ENCODE results near the gene DOC2A.
"Not testable (repeated sequence)": the region's sequence is repeated elsewhere in the genome, so short reads cannot be mapped to it uniquely, and the experiment has no call there.

Gene DOC2A

GRCh38 chr16:30027588-30028437 is 17.0 kb upstream of the DOC2A start:
- DNase-seq (ENCODE audit: low read depth): no peak

DNA sequence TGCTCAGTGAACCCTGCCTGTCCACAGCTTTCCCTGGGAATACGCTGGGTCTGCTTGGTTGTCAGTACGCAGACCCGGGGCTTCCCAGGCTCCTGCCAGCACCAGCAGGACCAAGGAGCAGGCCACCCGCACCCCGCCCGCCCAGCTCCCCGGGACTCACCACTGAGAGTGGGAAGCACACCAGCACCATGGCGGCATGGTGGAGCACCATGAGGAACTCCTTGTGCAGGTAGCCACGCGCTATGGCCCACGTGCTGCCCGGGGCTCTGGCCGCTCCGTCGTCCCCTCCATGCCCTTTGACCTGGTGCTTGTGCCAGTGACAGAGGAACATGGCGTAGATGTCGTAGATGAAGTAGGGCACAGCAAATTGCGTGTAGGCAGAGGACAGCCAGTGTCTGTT is 15.6 kb upstream of the DOC2A start:
- no peak for DNase-seq (ENCODE audit: low read depth)

GRCh38 chr16:30025574-30025973 is 14.7 kb upstream of the DOC2A start:
- no peak for DNase-seq (ENCODE audit: low read depth)

DNA sequence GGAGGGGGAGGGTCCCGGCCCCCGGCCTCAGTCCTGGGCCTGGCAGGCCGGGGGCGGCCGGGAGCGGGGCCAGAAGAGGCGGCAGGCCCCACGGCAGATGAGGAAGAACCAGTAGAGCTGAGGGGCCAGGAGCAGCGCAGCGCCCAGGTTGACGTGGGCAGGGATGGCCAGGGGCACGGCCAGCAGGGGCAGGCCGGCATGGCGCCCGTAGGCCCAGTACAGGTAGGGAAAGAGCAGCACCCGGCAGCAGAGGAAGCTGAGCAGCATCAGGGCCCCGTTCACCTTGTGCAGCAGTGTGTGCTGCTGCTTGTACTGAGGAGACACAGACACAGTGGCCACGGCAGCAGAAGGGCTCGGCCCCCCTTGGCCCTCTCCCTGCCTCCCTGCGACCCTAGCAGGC is 14.3 kb upstream of the DOC2A start:
- no peak for DNase-seq (ENCODE audit: low read depth)

- no peak for DNase-seq (ENCODE audit: low read depth)
These were observed 13.6 kb upstream of the DOC2A start for GRCh38 chr16:30024451-30024850.

DNA sequence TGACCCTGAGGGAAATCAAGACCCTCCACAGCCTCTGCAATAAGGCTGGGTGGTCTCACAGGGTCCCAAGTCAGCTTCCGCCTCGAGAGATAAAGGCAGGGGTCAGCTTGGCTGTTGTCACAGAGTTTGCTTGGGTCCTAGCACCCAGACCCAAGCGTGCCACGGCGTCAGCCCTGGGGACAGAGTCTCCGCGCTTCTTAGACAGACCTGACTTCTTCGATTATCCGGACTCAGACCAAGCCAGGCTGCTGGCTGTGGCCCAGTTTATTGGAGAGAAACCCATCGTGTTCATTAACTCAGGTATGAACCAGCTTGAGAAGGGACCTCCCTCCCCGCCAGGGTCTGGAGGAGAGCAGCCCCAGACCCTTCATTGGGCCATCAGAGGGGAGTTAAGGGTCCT is 12.8 kb upstream of the DOC2A start:
- DNase-seq (ENCODE audit: low read depth): no peak

DNA sequence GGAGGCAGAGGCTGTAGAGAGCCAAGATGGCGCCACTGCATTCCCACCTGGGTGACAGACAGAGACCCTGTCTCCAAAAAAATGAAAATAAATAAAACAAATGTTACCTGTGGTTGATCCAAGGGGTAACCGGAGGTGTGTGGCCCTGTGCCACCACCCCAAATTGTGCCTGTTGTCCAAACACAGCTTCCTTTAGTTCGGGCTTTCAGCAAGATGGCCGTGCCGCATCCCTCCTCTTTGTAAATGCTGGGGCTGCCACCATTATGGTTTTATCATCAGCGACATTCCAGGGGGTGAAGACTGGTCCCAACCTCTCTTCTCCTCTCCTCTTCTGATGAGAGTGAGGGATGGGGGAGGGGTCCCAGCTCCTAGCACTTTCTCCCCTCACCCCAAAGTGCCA is 12.1 kb upstream of the DOC2A start, which contains the start of gene C16orf92:
Gene C16orf92 (plus strand): TSS at position 312 of the 400 bp plus-strand sequence. CDS start 143 bp downstream, outside the sequence.
- no peak for DNase-seq (ENCODE audit: low read depth)

DNA sequence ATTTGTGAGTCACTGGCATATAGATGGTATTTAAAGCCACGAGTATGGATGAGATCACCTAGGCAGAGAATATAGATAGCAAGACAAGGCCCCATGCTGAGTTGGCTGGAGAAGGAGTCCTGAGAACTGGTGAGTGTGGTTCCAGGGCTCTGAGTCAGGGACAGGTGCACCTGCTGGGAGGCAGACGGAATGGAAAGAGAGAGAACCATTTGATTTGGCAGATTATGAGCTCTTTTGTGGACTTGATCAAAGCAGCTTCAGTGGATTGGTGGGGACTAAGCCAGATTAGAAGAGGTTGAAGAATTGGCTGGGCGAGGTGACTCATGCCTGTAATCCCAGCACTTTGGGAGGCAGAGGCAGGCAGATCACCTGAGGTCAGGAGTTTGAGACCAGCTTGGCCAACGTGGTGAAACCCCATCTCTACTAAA is 7.9 kb upstream of the DOC2A start:
- no peak for DNase-seq (ENCODE audit: low read depth)

DNA sequence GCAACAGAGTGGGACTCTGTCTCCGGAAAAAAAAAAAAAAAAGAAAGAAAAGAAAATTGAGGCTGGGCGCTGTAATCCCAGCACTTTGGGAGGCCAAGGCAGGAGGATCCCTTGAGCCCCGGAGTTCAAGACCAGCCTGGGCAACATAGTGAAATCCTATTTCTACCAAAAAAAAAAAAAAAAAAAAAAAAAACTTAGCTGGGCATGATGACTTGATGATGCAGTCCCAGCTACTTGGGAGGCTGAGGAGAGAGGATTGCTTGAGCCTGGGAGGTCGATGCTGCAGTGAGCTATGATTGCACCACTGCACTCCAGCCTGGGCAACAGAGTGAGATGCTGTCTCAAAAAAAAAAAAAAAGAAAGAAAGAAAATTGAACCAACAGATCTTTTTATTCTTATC is 7.1 kb upstream of the DOC2A start:
- DNase-seq (ENCODE audit: low read depth): not testable (repeated sequence)

DNA sequence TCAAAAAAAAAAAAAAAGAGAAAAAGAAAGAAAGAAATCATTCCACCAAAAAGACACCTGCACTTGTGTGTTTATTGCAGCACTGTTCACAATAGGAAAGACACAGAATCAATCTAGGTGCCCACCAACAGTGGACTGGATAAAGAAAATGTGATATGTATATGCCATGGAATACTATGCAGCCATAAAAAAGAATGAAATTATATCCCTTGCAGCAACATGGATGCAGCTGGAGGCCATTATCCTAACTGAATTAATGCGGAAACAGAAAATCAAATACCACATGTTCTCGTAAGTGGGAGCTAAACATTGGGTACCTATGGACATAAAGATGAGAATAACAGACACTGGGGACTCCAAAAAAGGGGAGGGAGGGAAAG is 6.4 kb upstream of the DOC2A start:
- no peak for DNase-seq (ENCODE audit: low read depth)

- no peak for DNase-seq (ENCODE audit: low read depth)
These were observed 5.9 kb upstream of the DOC2A start for GRCh38 chr16:30016555-30017276.

DNA sequence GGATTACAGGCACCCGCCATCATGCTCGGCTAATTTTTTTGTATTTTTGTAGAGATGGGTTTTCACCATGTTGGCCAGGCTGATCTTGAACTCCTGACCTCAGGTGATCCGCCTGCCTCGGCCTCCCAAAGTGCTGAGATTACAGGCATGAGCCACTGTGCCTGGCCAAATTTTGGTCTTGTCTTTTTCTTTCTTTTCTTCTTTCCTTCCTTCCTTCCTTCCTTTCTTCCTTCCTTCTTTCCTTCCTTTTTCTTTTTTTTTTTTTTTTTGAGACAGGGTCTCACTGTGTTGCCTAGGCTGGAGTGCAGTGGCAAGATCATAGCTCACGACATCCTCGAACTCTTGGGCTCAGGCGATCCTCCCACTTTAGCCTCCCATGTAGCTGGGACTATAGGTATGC is 4.6 kb upstream of the DOC2A start:
- DNase-seq (ENCODE audit: low read depth): not testable (repeated sequence)

- DNase-seq (ENCODE audit: low read depth): not testable (repeated sequence)
These were observed 1.8 kb upstream of the DOC2A start for GRCh38 chr16:30012598-30012997.

- no peak for DNase-seq (ENCODE audit: low read depth)
These were observed 1.1 kb upstream of the DOC2A start for GRCh38 chr16:30011714-30012504.

DNA sequence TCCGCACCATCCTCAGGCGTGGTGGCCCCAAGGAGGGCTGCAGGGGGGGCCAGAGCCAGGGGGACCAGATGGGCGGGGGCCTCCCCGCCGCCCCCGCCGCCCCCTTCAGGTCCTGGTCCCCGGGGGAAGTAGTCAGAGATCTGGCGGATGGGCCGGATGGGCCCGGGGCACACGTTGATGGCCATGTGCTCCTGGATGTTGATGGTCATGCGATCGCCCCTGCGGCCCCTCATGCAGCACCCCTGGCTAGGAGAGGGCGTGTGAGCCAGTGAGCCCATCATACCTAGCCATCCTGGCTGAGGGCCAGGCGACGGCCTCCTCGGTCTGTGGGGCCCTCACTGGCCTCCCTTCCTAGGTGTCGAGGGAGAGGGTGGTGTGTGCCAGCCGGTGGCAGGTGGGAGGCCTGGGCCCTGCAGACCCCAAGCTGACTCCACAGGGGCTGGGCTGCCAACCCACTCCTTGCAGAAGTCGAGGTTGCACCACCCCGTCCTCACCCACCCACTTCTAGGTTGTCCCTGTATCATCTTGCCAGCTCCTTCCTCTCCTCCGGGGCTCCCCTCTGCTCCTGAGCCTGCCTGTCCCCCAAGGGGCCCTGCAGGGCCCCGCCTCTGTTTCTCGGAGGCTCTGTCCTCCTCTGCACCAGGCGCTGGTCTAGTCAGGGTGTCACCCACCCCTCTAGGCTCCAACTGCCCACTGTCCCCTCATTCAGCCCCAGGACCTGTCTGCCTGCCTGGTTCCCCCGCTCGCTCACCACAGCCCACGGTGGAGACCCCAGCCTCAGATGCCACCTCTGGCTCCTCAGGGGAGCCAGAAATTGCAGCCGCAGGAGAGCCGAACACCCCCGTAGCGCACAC is 610 bp downstream of the DOC2A start:
- DNase-seq (ENCODE audit: low read depth): no peak

- no peak for DNase-seq (ENCODE audit: low read depth)
These were observed 1.6 kb downstream of the DOC2A start for GRCh38 chr16:30009085-30009862.

DNA sequence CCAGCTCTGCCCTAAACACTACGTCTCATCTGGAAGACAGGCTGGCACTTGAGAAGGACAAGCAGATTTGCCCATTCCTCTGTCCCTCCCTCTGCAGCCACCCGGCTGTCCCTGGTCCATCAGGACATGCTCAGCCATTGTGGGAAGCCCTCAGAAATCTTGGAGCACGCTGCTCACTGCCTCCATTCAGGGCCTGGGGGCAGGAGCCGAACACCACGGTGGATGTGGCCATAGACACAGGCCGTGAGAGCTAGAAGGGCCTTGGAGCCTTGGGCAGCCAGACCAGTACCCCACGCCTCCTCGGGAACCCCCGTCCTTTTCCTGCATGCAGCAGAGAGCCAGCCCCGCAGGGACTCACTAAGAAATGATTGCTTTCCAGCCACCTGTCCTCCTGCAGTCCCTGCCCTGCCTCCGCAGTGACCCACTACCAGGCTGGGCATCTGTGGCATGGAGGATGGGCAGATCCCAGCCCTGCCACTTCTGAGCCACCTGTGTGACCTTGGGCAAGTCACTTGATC is 3.4 kb downstream of the DOC2A start:
- no peak for DNase-seq (ENCODE audit: low read depth)

GRCh38 chr16:30006659-30007377 is 4.0 kb downstream of the DOC2A start:
- DNase-seq (ENCODE audit: low read depth): no peak

- DNase-seq (ENCODE audit: low read depth): no peak
These were observed 4.7 kb downstream of the DOC2A start for GRCh38 chr16:30006095-30006473.

All from activated T-helper 9 cell treated with anti-CD3 and anti-CD28 coated beads, Interleukin-2, amount 50 U/mL, for 16 hours (primary cell).